ENCODE data around the gene LUC7L2.

- TF ChIP-seq MIER1 (IDR thresholded peaks at IDR 0.05; ENCODE audit: low read depth): no peak
- TF ChIP-seq ZNF253 (CRISPR knock-in tag; conservative IDR thresholded peaks at IDR 0.05): no peak
- no peak for TF ChIP-seq NR3C1 (CRISPR knock-in tag; IDR thresholded peaks at IDR 0.05)
- TF ChIP-seq POLR2AphosphoS5 (IDR thresholded peaks at IDR 0.05; ENCODE audit: control insufficient read depth, insufficient read depth, low read depth, low read length): no peak
- no peak for TF ChIP-seq ZNF740 (CRISPR knock-in tag; IDR thresholded peaks at IDR 0.05)
- TF ChIP-seq ZNF740 (tag; IDR thresholded peaks at IDR 0.05): no peak
- no peak for TF ChIP-seq DNMT1 (IDR thresholded peaks at IDR 0.05)
Observed at GRCh38 chr7:139389091-139389490, 29.4 kb downstream of the LUC7L2 start.
